Measurements from ENCODE around the gene SLC26A8. TPM values are rescaled to one million over a fixed set of nuclear protein-coding genes. Genes with fewer than 3 reads are reported as not detected.

The SLC26A8 gene
- total RNA-seq, 2 experiments from 2014 or later, result not detected

DNA sequence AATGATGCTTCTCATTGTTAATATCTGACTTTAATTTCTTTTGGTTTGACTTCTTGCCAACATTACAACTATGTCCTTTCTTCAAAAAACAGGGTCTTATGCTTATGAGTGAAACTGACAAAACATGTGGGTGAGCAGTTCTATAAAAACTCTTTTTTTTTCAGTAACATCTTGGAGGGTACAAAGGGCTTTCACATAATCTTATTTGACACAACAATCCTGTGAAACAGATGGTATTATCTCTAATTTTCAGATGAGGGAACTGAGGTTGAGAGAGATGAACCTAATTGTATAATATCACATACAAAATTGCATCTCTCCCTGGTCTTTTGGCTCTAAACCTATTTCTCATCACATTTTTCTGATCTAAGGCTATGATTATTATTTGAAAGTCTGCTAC, 41.5 kb upstream of the SLC26A8 start:
- H3K27me3 ChIP-seq (ENCODE audit: control insufficient read depth in 1 of 2, insufficient read depth in 2 of 2, low read length in 2 of 2), result no peaks in the 10 kb centered on the region
- peaks cover 55% of the 10 kb centered on the region for H3K36me3 Mint-ChIP-seq (ENCODE audit: low read depth)
- no peaks in the 10 kb centered on the region for H3K9me3 ChIP-seq (ENCODE audit: control insufficient read depth in 1 of 2, insufficient read depth in 1 of 2, low read length in 2 of 2)
- peaks cover 6% of the 10 kb centered on the region for H3K4me1 ChIP-seq (ENCODE audit: insufficient read depth, low read length)
- POLR2A ChIA-PET, result no interaction called here
- H3K27ac ChIP-seq (ENCODE audit: low read depth in 1 of 2, low read length in 2 of 2), result no peak overlapping the region
- ATAC-seq (ENCODE audit: poor library complexity), result no peak
- H3K27ac Mint-ChIP-seq, result peak overlapping the region; percentile 61
- no peaks in the 10 kb centered on the region for H3K9me3 Mint-ChIP-seq
- intact Hi-C loops (cut with DNase I, micrococcal nuclease), result loop anchor here in 1 of 2 experiments (5.0 kb wide), 1 partner anchor 34 kb away; no protein-coding TSS in a partner anchor
- H3K36me3 ChIP-seq (ENCODE audit: insufficient read depth, low read length), result peaks cover 14% of the 10 kb centered on the region
- no peak overlapping the region for H3K4me3 Mint-ChIP-seq
- CTCF ChIA-PET, result interaction anchor here (2.1 kb wide), 1 partner anchor 30 kb away, joined by 11 read pairs; no protein-coding TSS in a partner anchor
- TF ChIP-seq, protein P1, sequence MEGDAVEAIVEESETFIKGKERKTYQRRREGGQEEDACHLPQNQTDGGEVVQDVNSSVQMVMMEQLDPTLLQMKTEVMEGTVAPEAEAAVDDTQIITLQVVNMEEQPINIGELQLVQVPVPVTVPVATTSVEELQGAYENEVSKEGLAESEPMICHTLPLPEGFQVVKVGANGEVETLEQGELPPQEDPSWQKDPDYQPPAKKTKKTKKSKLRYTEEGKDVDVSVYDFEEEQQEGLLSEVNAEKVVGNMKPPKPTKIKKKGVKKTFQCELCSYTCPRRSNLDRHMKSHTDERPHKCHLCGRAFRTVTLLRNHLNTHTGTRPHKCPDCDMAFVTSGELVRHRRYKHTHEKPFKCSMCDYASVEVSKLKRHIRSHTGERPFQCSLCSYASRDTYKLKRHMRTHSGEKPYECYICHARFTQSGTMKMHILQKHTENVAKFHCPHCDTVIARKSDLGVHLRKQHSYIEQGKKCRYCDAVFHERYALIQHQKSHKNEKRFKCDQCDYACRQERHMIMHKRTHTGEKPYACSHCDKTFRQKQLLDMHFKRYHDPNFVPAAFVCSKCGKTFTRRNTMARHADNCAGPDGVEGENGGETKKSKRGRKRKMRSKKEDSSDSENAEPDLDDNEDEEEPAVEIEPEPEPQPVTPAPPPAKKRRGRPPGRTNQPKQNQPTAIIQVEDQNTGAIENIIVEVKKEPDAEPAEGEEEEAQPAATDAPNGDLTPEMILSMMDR (IDR thresholded peaks at IDR 0.05), result no peak
- peaks cover 76% of the 10 kb centered on the region for H3K4me1 Mint-ChIP-seq (ENCODE audit: low read depth)
- no peaks in the 10 kb centered on the region for H3K27me3 Mint-ChIP-seq
- DNase-seq, result no peak
- no peak overlapping the region for H3K4me3 ChIP-seq (ENCODE audit: low read length)

DNA sequence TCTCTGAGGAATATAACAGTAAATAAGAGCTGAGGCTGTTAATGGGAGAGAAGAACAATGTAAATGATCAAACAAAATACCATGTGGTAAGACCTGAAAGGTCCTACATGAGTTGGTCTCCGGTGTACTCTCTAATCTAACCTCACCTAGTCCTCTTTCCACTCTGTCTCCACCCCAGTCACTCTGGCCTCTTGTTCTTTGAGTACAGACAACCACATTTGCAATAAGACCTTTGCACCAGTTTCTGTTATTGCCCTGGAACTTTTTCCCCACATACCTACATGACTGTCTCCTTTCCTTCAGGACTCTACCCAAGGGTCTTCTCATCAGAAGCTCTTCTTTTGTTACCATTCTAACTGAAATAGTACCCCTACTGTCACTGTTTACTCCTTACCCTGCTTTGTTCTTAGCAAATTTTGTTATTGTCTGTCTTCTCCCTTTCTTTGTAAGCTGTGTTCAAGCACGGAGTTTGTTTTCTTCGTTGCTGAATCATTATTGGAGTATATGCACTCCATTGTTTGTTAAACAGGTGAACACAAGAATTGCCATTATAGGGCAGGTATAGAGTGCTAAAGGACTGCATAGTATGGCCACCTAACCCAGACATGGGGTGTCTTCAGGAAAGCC, 40.4 kb upstream of the SLC26A8 start:
- TF ChIP-seq, protein P1 (IDR thresholded peaks at IDR 0.05), result no peak
- H3K4me3 Mint-ChIP-seq, result no peak overlapping the region
- no peak overlapping the region for H3K27ac ChIP-seq (ENCODE audit: low read depth in 1 of 2, low read length in 2 of 2)
- intact Hi-C loops (cut with DNase I, micrococcal nuclease), result loop anchor here in 1 of 2 experiments (5.0 kb wide), 1 partner anchor 33 kb away; no protein-coding TSS in a partner anchor
- H3K9me3 ChIP-seq (ENCODE audit: control insufficient read depth in 1 of 2, insufficient read depth in 1 of 2, low read length in 2 of 2), result no peaks in the 10 kb centered on the region
- H3K36me3 Mint-ChIP-seq (ENCODE audit: low read depth), result peaks cover 60% of the 10 kb centered on the region
- H3K4me3 ChIP-seq (ENCODE audit: low read length), result no peak overlapping the region
- ChIA-PET CTCF (interaction anchor here (2.1 kb wide), 1 partner anchor 31 kb away, joined by 11 read pairs; no protein-coding TSS in a partner anchor), POLR2A (interaction anchor here (0.8 to 2.3 kb wide), 3 partner anchors 14 to 36 kb away, joined by 3 to 6 read pairs (median 3); partner anchors contain the start of gene MAPK14)
- peak overlapping the region; percentile 61 for H3K27ac Mint-ChIP-seq
- DNase-seq (no peak), ATAC-seq (ENCODE audit: poor library complexity) (no peak)
- H3K27me3 ChIP-seq (ENCODE audit: control insufficient read depth in 1 of 2, insufficient read depth in 2 of 2, low read length in 2 of 2), result no peaks in the 10 kb centered on the region
- peaks cover 80% of the 10 kb centered on the region for H3K4me1 Mint-ChIP-seq (ENCODE audit: low read depth)
- H3K36me3 ChIP-seq (ENCODE audit: insufficient read depth, low read length), result peaks cover 23% of the 10 kb centered on the region
- no peaks in the 10 kb centered on the region for H3K27me3 Mint-ChIP-seq
- peaks cover 6% of the 10 kb centered on the region for H3K4me1 ChIP-seq (ENCODE audit: insufficient read depth, low read length)
- H3K9me3 Mint-ChIP-seq, result no peaks in the 10 kb centered on the region

DNA sequence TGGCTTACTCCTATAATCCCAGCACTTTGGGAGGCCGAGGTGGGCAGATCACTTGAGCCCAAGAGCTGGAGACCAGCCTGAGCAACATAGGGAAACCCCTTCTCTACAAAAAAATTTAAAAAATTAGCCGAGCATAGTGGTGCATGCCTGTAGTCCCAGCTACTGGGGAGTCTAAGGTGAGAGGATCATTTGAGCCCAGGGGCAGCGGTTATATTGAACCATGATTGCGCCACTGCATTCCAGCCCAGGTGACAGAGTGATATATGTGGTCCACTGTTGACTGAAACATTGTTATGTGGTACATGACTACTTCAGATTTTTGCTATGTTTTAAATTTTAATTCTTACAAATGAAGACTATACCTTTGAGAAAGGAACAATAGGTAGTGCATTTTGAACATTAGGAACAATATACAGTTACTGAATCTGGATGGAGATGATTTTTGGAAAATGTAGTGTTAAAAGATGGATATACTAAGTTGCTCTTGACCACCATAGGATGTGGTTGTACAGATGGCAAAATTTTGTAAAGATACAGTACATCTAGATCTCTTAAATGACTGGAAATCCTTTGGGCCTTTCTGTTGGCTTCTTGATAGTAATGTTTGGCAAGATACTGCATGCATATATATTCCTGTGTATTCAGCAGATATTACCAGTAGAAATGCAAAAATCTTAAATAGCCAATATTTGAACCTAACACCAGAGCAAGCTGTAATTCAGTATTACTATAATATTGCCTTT, 39.0 kb upstream of the SLC26A8 start:
- TF ChIP-seq, protein P1 (IDR thresholded peaks at IDR 0.05), result no peak
- Mint-ChIP-seq H3K27me3 (no peaks in the 10 kb centered on the region), H3K27ac (peak overlapping the region; percentile 21), H3K4me1 (ENCODE audit: low read depth) (peaks cover 77% of the 10 kb centered on the region), H3K4me3 (no peak overlapping the region), H3K36me3 (ENCODE audit: low read depth) (peaks cover 68% of the 10 kb centered on the region), H3K9me3 (no peaks in the 10 kb centered on the region)
- Histone ChIP-seq H3K4me3 (ENCODE audit: low read length) (no peak overlapping the region), H3K27ac (ENCODE audit: low read depth in 1 of 2, low read length in 2 of 2) (no peak overlapping the region), H3K9me3 (ENCODE audit: control insufficient read depth in 1 of 2, insufficient read depth in 1 of 2, low read length in 2 of 2) (no peaks in the 10 kb centered on the region), H3K27me3 (ENCODE audit: control insufficient read depth in 1 of 2, insufficient read depth in 2 of 2, low read length in 2 of 2) (no peaks in the 10 kb centered on the region), H3K36me3 (ENCODE audit: insufficient read depth, low read length) (peaks cover 34% of the 10 kb centered on the region), H3K4me1 (ENCODE audit: insufficient read depth, low read length) (peaks cover 6% of the 10 kb centered on the region)
- DNase-seq (no peak), ATAC-seq (ENCODE audit: poor library complexity) (no peak)
- CTCF ChIA-PET, result no interaction called here
- POLR2A ChIA-PET, result interaction anchor here (0.8 to 2.3 kb wide), 2 partner anchors 16 to 35 kb away, joined by 3 to 6 read pairs; partner anchors contain the start of gene MAPK14
- intact Hi-C loops (cut with DNase I, micrococcal nuclease), result no loop called here
